Measurements from ENCODE around the gene ACAT2. TPM values are rescaled to one million over a fixed set of nuclear protein-coding genes. Genes with fewer than 3 reads are reported as not detected.

ACAT2 gene
- total RNA-seq, 1 donor from 2014 or later: 92.5 TPM

DNA sequence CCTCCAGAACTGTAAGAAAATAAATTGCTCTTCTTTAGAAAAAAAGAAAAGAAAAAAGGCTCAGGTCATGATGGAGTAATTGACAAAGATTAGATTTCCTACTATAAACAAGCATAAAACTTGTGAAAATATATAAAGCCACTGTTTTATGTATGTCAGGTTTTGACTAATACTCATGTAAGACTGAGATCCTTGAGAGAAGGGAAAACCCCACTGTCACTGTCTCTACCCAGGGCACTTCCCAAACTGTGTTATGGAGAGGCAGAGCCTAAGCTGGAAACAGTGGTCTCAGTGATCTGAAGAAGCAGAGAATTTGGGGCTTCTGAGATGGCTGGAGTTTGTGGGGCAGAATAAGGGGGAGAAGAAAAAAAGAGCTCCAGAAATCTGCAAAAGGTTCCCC is 7.6 kb downstream of the ACAT2 start:
- TF ChIP-seq, protein P1, sequence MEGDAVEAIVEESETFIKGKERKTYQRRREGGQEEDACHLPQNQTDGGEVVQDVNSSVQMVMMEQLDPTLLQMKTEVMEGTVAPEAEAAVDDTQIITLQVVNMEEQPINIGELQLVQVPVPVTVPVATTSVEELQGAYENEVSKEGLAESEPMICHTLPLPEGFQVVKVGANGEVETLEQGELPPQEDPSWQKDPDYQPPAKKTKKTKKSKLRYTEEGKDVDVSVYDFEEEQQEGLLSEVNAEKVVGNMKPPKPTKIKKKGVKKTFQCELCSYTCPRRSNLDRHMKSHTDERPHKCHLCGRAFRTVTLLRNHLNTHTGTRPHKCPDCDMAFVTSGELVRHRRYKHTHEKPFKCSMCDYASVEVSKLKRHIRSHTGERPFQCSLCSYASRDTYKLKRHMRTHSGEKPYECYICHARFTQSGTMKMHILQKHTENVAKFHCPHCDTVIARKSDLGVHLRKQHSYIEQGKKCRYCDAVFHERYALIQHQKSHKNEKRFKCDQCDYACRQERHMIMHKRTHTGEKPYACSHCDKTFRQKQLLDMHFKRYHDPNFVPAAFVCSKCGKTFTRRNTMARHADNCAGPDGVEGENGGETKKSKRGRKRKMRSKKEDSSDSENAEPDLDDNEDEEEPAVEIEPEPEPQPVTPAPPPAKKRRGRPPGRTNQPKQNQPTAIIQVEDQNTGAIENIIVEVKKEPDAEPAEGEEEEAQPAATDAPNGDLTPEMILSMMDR (IDR thresholded peaks at IDR 0.05): no peak
- TF ChIP-seq EZH2 (IDR thresholded peaks at IDR 0.05) (no peak), EZH2phosphoT487 (IDR thresholded peaks at IDR 0.05) (no peak)
- no peaks in the 10 kb centered on the region for H3K27me3 Mint-ChIP-seq (ENCODE audit: insufficient read depth, low read depth)
- H3K27ac Mint-ChIP-seq: no peak overlapping the region

DNA sequence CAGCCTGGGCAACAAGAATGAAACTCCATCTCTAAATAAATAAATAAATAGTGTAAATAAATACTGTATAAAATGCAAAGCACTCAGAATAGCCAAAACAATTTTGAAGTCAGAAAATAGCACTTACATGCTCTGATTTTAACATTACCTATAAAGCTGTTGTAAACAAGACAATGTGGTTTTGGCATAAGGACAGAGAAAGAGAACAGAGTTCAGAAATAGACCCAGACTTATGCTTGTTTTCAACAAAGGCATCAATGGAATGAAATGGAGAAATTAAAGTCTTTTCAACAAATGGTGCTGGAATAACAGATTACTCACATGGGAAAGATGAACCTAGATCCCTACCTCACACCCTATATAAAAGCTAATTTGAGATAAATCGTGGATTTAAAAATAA is 10.4 kb downstream of the ACAT2 start:
- Mint-ChIP-seq H3K4me3 (no peak overlapping the region), H3K27ac (no peak overlapping the region), H3K36me3 (peaks cover 55% of the 10 kb centered on the region), H3K4me1 (peaks cover 3% of the 10 kb centered on the region), H3K9me3 (peaks cover 3% of the 10 kb centered on the region), H3K27me3 (ENCODE audit: insufficient read depth, low read depth) (peaks cover 2% of the 10 kb centered on the region)
- no peak overlapping the region for H3K4me3 ChIP-seq
- peaks cover 6% of the 10 kb centered on the region for H3K9me3 ChIP-seq (ENCODE audit: low read depth)
- peaks cover 11% of the 10 kb centered on the region for H3K79me2 ChIP-seq (ENCODE audit: low read depth)
- DNase-seq (ENCODE audit: low spot score): no peak
- H3K27ac ChIP-seq: no peak overlapping the region
- no peaks in the 10 kb centered on the region for H3K4me1 ChIP-seq
- H4K20me1 ChIP-seq (ENCODE audit: low read depth): no peaks in the 10 kb centered on the region
- H3K9ac ChIP-seq: no peak overlapping the region
- peaks cover 41% of the 10 kb centered on the region for H3K36me3 ChIP-seq
- TF ChIP-seq EZH2phosphoT487 (IDR thresholded peaks at IDR 0.05): no peak
- no peak for TF ChIP-seq EZH2 (IDR thresholded peaks at IDR 0.05)
- TF ChIP-seq, protein P1 (IDR thresholded peaks at IDR 0.05): no peak
- no peak overlapping the region for H2AFZ ChIP-seq (replicated peaks)
- H3K4me2 ChIP-seq: no peak overlapping the region
- no peaks in the 10 kb centered on the region for H3K27me3 ChIP-seq
- peaks cover 22% of the 10 kb centered on the region for H3F3A ChIP-seq (ENCODE audit: low read depth)

More for the DNA sequence above, 7.6 kb downstream of the ACAT2 start:
- Histone ChIP-seq H3K9ac (no peak overlapping the region), H3F3A (ENCODE audit: low read depth) (peaks cover 8% of the 10 kb centered on the region), H3K27me3 (no peaks in the 10 kb centered on the region), H3K4me2 (no peak overlapping the region), H3K4me1 (no peaks in the 10 kb centered on the region), H2AFZ (replicated peaks) (no peak overlapping the region), H3K36me3 (peaks cover 42% of the 10 kb centered on the region), H3K27ac (no peak overlapping the region), H3K79me2 (ENCODE audit: low read depth) (peaks cover 37% of the 10 kb centered on the region), H4K20me1 (ENCODE audit: low read depth) (no peaks in the 10 kb centered on the region), H3K9me3 (ENCODE audit: low read depth) (peaks cover 6% of the 10 kb centered on the region), H3K4me3 (no peak overlapping the region)
- H3K4me3 Mint-ChIP-seq: no peak overlapping the region
- H3K9me3 Mint-ChIP-seq: peaks cover 3% of the 10 kb centered on the region
- H3K36me3 Mint-ChIP-seq: peaks cover 53% of the 10 kb centered on the region
- peaks cover 12% of the 10 kb centered on the region for H3K4me1 Mint-ChIP-seq
- no peak for DNase-seq (ENCODE audit: low spot score)

- no peak overlapping the region for H3K4me2 ChIP-seq
- peaks cover 20% of the 10 kb centered on the region for H4K20me1 ChIP-seq (ENCODE audit: low read depth)
- H3K4me1 Mint-ChIP-seq: no peaks in the 10 kb centered on the region
- no peaks in the 10 kb centered on the region for H3K27me3 ChIP-seq
- H3K9me3 ChIP-seq (ENCODE audit: low read depth): no peaks in the 10 kb centered on the region
- no peak for DNase-seq (ENCODE audit: low spot score)
- H3K36me3 Mint-ChIP-seq: peaks cover 39% of the 10 kb centered on the region
- H3K9me3 Mint-ChIP-seq: no peaks in the 10 kb centered on the region
- H3K27ac ChIP-seq: no peak overlapping the region
- H3K27ac Mint-ChIP-seq: no peak overlapping the region
- no peak overlapping the region for H3K4me3 Mint-ChIP-seq
- peaks cover 71% of the 10 kb centered on the region for H3F3A ChIP-seq (ENCODE audit: low read depth)
- H3K4me1 ChIP-seq: no peaks in the 10 kb centered on the region
- H3K4me3 ChIP-seq: no peak overlapping the region
- peaks cover 25% of the 10 kb centered on the region for H3K36me3 ChIP-seq
- peaks cover 4% of the 10 kb centered on the region for H3K27me3 Mint-ChIP-seq (ENCODE audit: insufficient read depth, low read depth)
- H2AFZ ChIP-seq (replicated peaks): no peak overlapping the region
- H3K79me2 ChIP-seq (ENCODE audit: low read depth): peaks cover 20% of the 10 kb centered on the region
- TF ChIP-seq EZH2phosphoT487 (IDR thresholded peaks at IDR 0.05): no peak
- no peak for TF ChIP-seq EZH2 (IDR thresholded peaks at IDR 0.05)
- TF ChIP-seq, protein P1 (IDR thresholded peaks at IDR 0.05): no peak
- no peak overlapping the region for H3K9ac ChIP-seq
These were observed 15.5 kb downstream of the ACAT2 start for GRCh38 chr6:159777240-159777904.
